ENCODE results near the gene TSPAN10. TPM values are rescaled to one million over a fixed set of nuclear protein-coding genes. Genes with fewer than 3 reads are reported as not detected.

TSPAN10 gene
- total and polyA plus RNA-seq, 9 of the 15 experiments (the other 6 are each of a cell fraction or from before 2014, with no cell fraction given): 0.05 to 0.31 (median 0.13) TPM; not detected in 1

- TF ChIP-seq REST (IDR thresholded peaks at IDR 0.05; ENCODE audit: borderline replicate concordance) (0 out of 2 replicates have a peak, but pooled peaks have one; percentile 27), REST (CRISPR knock-in tag; IDR thresholded peaks at IDR 0.05; ENCODE audit: low read depth) (peak; percentile 73), TRIM24 (IDR thresholded peaks at IDR 0.05) (peak in 1 of 2 experiments; percentile 92; a peak in 2 of 4 replicates), GMEB1 (CRISPR knock-in tag; IDR thresholded peaks at IDR 0.05) (peak; percentile 96)
Measured at GRCh38 chr17:81636505-81637288, at the start of gene TSPAN10, which contains the start of gene NPLOC4 (continued).
